Measurements from ENCODE around the gene LHFPL2. TPM values are rescaled to one million over a fixed set of nuclear protein-coding genes. Genes with fewer than 3 reads are reported as not detected.
"Not testable (repeated sequence)": the region's sequence is repeated elsewhere in the genome, so short reads cannot be mapped to it uniquely, and the experiment has no call there.

Gene LHFPL2
- total RNA-seq, result 110 and 113 TPM in 2 replicates
- long read RNA-seq, full-length matches to known transcripts, result 5 of 73 reads
- long read RNA-seq, partial matches to known transcripts, result 11 of 73 reads
- long read RNA-seq, other reads (novel, unspliced or antisense), result 57 of 73 reads

DNA sequence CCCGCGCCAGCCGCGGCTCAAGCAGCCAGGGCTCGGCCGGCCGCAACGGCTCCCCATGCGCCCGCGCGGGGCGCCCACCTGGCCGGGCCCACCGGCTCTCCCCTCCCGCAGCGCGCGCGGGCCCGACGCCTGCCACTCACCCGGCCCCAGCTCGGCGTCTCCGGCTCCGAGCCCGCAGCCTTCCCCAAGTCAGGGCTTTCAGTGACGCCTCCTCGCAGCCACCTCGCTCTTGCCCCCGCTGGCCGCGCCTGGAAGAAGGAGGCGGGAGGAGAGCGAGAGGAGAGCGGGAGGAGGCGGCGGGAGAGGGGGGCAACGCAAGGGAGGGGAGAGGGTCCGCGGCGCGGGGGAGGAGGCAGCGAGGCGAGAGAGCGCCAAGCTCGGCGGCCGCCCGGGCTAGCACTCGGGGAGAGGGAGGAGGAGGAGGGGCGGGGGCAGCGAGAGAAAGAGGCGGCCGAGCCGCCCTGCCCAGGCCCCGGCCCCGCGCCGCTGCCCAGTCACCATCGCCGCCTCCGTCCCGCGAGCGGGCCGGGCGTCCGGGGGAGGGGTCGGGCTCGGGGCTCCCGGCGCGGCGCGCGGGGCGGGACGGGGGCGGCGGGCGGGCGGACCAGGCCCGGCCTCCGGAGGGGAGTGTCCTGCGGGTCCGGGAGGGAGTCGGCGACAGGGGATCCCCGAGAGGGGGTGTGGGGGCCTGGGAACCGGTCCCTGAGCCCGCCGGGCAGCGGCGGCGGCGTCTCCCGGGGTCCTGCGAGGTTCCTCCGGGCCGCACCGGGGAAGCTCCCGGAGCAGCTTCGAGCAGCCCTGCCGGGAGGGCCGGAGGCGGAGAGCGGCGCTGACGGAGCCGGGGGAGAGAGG is at the start of gene LHFPL2:
Gene LHFPL2 (minus strand): TSS at position 414 of the 852 bp plus-strand sequence. CDS start 138,559 bp downstream, outside the sequence.
- peaks cover 18% of the 10 kb centered on the region for H3K36me3 Mint-ChIP-seq (ENCODE audit: unreplicated experiment)
- peak within 1 kb of the TSS; percentile 91 for H3K27ac Mint-ChIP-seq (ENCODE audit: unreplicated experiment)
- TF ChIP-seq, protein P1, sequence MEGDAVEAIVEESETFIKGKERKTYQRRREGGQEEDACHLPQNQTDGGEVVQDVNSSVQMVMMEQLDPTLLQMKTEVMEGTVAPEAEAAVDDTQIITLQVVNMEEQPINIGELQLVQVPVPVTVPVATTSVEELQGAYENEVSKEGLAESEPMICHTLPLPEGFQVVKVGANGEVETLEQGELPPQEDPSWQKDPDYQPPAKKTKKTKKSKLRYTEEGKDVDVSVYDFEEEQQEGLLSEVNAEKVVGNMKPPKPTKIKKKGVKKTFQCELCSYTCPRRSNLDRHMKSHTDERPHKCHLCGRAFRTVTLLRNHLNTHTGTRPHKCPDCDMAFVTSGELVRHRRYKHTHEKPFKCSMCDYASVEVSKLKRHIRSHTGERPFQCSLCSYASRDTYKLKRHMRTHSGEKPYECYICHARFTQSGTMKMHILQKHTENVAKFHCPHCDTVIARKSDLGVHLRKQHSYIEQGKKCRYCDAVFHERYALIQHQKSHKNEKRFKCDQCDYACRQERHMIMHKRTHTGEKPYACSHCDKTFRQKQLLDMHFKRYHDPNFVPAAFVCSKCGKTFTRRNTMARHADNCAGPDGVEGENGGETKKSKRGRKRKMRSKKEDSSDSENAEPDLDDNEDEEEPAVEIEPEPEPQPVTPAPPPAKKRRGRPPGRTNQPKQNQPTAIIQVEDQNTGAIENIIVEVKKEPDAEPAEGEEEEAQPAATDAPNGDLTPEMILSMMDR (IDR thresholded peaks at IDR 0.05), result peak; percentile 5
- H3K9me3 Mint-ChIP-seq (ENCODE audit: unreplicated experiment), result no peaks in the 10 kb centered on the region
- H3K4me3 Mint-ChIP-seq (ENCODE audit: unreplicated experiment), result peak within 1 kb of the TSS; percentile 94
- H3K4me1 Mint-ChIP-seq (ENCODE audit: unreplicated experiment), result peaks cover 53% of the 10 kb centered on the region
- no peaks in the 10 kb centered on the region for H3K27me3 Mint-ChIP-seq (ENCODE audit: unreplicated experiment)
- peak; percentile 91 for DNase-seq (ENCODE audit: extremely low spot score, unreplicated experiment)

GRCh38 chr5:78696637-78697036 is 48.1 kb upstream of the LHFPL2 start:
- TF ChIP-seq, protein P1 (IDR thresholded peaks at IDR 0.05), result no peak
- no peak overlapping the region for H3K27ac Mint-ChIP-seq (ENCODE audit: unreplicated experiment)
- peaks cover 14% of the 10 kb centered on the region for H3K9me3 Mint-ChIP-seq (ENCODE audit: unreplicated experiment)
- H3K27me3 Mint-ChIP-seq (ENCODE audit: unreplicated experiment), result no peaks in the 10 kb centered on the region
- DNase-seq (ENCODE audit: extremely low spot score, unreplicated experiment), result no peak
- H3K4me3 Mint-ChIP-seq (ENCODE audit: unreplicated experiment), result no peak overlapping the region
- H3K36me3 Mint-ChIP-seq (ENCODE audit: unreplicated experiment), result peaks cover 9% of the 10 kb centered on the region
- H3K4me1 Mint-ChIP-seq (ENCODE audit: unreplicated experiment), result peaks cover 39% of the 10 kb centered on the region

DNA sequence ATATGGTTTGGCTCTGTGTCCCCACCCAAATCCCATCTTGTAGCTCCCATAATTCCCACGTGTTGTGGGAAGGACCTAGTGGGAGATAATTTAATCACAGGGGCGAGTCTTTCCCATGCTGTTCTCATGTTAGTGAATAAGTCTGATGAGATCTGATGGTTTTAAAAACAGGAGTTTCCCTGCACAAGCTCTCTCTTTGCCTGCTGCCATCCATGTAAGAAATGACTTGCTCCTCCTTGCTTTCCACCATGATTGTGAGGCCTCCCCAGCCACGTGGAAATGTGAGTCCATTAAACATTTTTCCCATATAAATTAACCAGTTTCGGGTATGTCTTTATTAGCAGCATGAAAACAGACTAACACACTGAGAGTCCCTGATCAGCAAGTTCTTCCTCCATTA is 47.5 kb upstream of the LHFPL2 start:
- DNase-seq (ENCODE audit: extremely low spot score, unreplicated experiment); H3K4me3 Mint-ChIP-seq (ENCODE audit: unreplicated experiment); H3K36me3 Mint-ChIP-seq (ENCODE audit: unreplicated experiment); H3K27ac Mint-ChIP-seq (ENCODE audit: unreplicated experiment); H3K27me3 Mint-ChIP-seq (ENCODE audit: unreplicated experiment): not testable (repeated sequence)
- Mint-ChIP-seq H3K4me1 (ENCODE audit: unreplicated experiment) (peaks cover 43% of the 10 kb centered on the region), H3K9me3 (ENCODE audit: unreplicated experiment) (peaks cover 14% of the 10 kb centered on the region)

- Mint-ChIP-seq H3K27me3 (ENCODE audit: unreplicated experiment) (no peaks in the 10 kb centered on the region), H3K36me3 (ENCODE audit: unreplicated experiment) (peaks cover 9% of the 10 kb centered on the region), H3K27ac (ENCODE audit: unreplicated experiment) (peak overlapping the region; percentile 81), H3K4me3 (ENCODE audit: unreplicated experiment) (no peak overlapping the region), H3K4me1 (ENCODE audit: unreplicated experiment) (peaks cover 37% of the 10 kb centered on the region), H3K9me3 (ENCODE audit: unreplicated experiment) (peaks cover 14% of the 10 kb centered on the region)
- TF ChIP-seq, protein P1 (IDR thresholded peaks at IDR 0.05), result no peak
- DNase-seq (ENCODE audit: extremely low spot score, unreplicated experiment), result no peak
These were observed 44.8 kb upstream of the LHFPL2 start for GRCh38 chr5:78693339-78693738.

GRCh38 chr5:78691084-78691960 is 42.8 kb upstream of the LHFPL2 start:
- peaks cover 14% of the 10 kb centered on the region for H3K9me3 Mint-ChIP-seq (ENCODE audit: unreplicated experiment)
- peaks cover 35% of the 10 kb centered on the region for H3K4me1 Mint-ChIP-seq (ENCODE audit: unreplicated experiment)
- H3K27me3 Mint-ChIP-seq (ENCODE audit: unreplicated experiment), result no peaks in the 10 kb centered on the region
- TF ChIP-seq, protein P1 (IDR thresholded peaks at IDR 0.05), result no peak
- peaks cover 9% of the 10 kb centered on the region for H3K36me3 Mint-ChIP-seq (ENCODE audit: unreplicated experiment)
- no peak for DNase-seq (ENCODE audit: extremely low spot score, unreplicated experiment)
- H3K27ac Mint-ChIP-seq (ENCODE audit: unreplicated experiment), result peak overlapping the region; percentile 81
- no peak overlapping the region for H3K4me3 Mint-ChIP-seq (ENCODE audit: unreplicated experiment)
